Panc1 (cell line): ENCODE measurements around the gene CNTNAP4. TPM values are rescaled to one million over a fixed set of nuclear protein-coding genes. Genes with fewer than 3 reads are reported as not detected.

Experiments used
- ATAC-seq: fragments of 200-7000 bp; cut with Tn5 transposase; 2 replicates; pipeline ENCODE4 v1.9.1; 2020; ENCODE audit warnings: mild to moderate bottlenecking, moderate library complexity
- BruUV-seq: library from RNA; stranded (reverse); fragments of 400-500 nt; replicated peaks from 2 replicates; lab custom pipeline; 2021; lab: Mats Ljungman, UMichigan
- CTCF ChIA-PET: fragments of 300-600 bp; sonication (Branson Sonifier 250); formaldehyde crosslinking; loops from one replicate; lab custom pipeline; 2022; ENCODE audit warnings: antibody characterized with exemption; lab: Charles Lee
- POLR2A ChIA-PET: fragments of 300-600 bp; sonication (Branson Sonifier 250); formaldehyde crosslinking; loops from one replicate; lab custom pipeline; 2022; ENCODE audit warnings: antibody characterized with exemption; lab: Charles Lee
- DNase-seq: peaks from one replicate; pipeline ENCODE4 v3.0.0-alpha.2; 2010; ENCODE audit warnings: low read depth, low spot score
- H3K27ac ChIP-seq: 2 replicates; pipeline ENCODE4 v1.5.1; 2011; ENCODE audit warnings: mild to moderate bottlenecking, low read length, inconsistent platforms
- H3K27me3 ChIP-seq: fragments of 200-500 bp; sonication (Bioruptor generic); 2 replicates; pipeline ENCODE4 v1.6.0; 2014; ENCODE audit warnings: low read length, inconsistent platforms; ENCODE audit not compliant: control insufficient read depth, insufficient read depth
- H3K36me3 ChIP-seq: fragments of 200-500 bp; sonication (Bioruptor generic); 2 replicates; pipeline ENCODE4 v1.5.1; 2014; ENCODE audit warnings: inconsistent platforms, mild to moderate bottlenecking, low read length, moderate library complexity; ENCODE audit not compliant: control insufficient read depth, insufficient read depth
- H3K4me1 ChIP-seq: 2 replicates; pipeline ENCODE4 v1.5.1; 2011; ENCODE audit warnings: inconsistent platforms, mild to moderate bottlenecking, low read length, moderate library complexity; ENCODE audit not compliant: control insufficient read depth, insufficient read depth
- H3K4me3 ChIP-seq, 2 experiments: 2 replicates each; pipeline ENCODE4 v1.5.1; 2011 to 2012; ENCODE audit warnings: low read depth in 2 of 2, low read length in 2 of 2, mild to moderate bottlenecking in 2 of 2, inconsistent platforms in 1 of 2, moderate library complexity in 1 of 2
- H3K9me3 ChIP-seq: fragments of 200-500 bp; sonication (Bioruptor generic); 2 replicates; pipeline ENCODE4 v1.5.1; 2014; ENCODE audit warnings: low read depth, mild to moderate bottlenecking, inconsistent platforms, low read length, moderate library complexity; ENCODE audit not compliant: control insufficient read depth, insufficient read depth
- CTCF ChIP-seq: fragments of 450-650 bp; IDR thresholded peaks from 2 replicates; pipeline ENCODE4 v1.5.1; 2017; ENCODE audit warnings: mild to moderate bottlenecking
- POLR2AphosphoS5 ChIP-seq: IDR thresholded peaks from 2 replicates; pipeline ENCODE4 v1.6.1; 2012; ENCODE audit warnings: mild to moderate bottlenecking, low read depth, low read length, moderate library complexity
- REST ChIP-seq, 2 experiments: IDR thresholded peaks; 2 replicates each; pipeline ENCODE4 v1.6.1; 2011 to 2012; ENCODE audit warnings: low read depth in 2 of 2, control low read depth in 1 of 2, low read length in 1 of 2, mild to moderate bottlenecking in 1 of 2, moderate library complexity in 1 of 2; ENCODE audit not compliant: insufficient read depth in 1 of 2
- SIN3A ChIP-seq: IDR thresholded peaks from 2 replicates; pipeline ENCODE4 v1.6.1; 2012; ENCODE audit warnings: low read depth, mild to moderate bottlenecking, low read length, moderate library complexity, borderline replicate concordance; ENCODE audit not compliant: insufficient read depth
- TCF7L2 ChIP-seq: IDR thresholded peaks from 2 replicates; pipeline ENCODE4 v1.6.1; 2011; ENCODE audit warnings: mild to moderate bottlenecking, low read depth, low read length, inconsistent platforms
- in situ Hi-C: cut with HindIII; loops from 2 replicates; pipeline ENCODE4 v1.10.0; 2016; ENCODE audit warnings: low sequenced_read_pairs, low pct_unique_long_range_greater_than_20kb
- intact Hi-C: fragments of 100-400 bp; cut with micrococcal nuclease; formaldehyde crosslinking; loops from one replicate; pipeline ENCODE4 v1.10.0; 2022; ENCODE audit not compliant: unreplicated experiment
- total RNA-seq: library from RNA; stranded (reverse); gene quantifications from one replicate; pipeline ENCODE4 v1.2.1, GENCODE V29; 2021; ENCODE audit not compliant: unreplicated experiment

Gene CNTNAP4
- total RNA-seq, 1 experiment from 2014 or later: not detected

DNA sequence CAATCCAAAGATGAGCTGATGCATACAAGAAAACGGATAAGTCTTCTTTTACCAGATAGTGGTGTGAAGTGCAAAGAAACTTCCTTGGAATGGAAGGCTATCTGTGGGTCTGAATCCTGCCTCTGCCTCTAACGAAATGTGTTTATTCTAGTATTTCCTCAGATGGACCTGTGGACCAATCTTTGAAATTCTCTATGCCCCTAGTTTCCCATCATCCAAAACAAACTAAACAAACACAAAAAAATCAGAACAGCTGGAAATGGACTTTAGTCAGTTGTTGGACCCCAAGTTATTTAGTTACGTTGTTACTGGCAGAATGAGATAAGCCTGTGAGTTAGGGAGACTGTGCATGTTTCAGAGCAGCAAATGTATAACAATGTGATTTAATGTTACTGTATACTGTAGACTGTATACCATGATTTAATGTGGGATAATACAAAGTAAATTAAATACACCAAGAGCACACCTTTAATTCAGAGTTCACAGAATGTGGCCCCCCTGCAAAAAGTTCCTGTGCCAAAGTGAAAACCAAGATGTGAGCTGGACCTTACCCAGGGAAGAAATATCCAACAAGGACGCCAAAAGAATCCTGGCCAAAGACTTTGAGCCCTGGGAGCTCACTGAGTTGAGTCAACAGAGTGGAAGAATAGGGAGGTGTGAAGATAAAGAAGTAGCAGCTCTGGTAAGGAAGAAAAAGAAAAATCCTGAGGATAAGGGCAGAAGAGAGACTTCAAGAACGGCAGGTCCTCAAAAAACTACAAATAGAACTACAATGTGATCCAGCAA is 255.2 kb downstream of the CNTNAP4 start:
- intact Hi-C loops: no loop called here
- ChIA-PET CTCF (no interaction called here), POLR2A (no interaction called here)
- ATAC-seq: no peak
- no peaks in the 10 kb centered on the region for H3K9me3 ChIP-seq
- no peak for DNase-seq
- no peak overlapping the region for H3K27ac ChIP-seq
- H3K27me3 ChIP-seq: no peaks in the 10 kb centered on the region
- H3K36me3 ChIP-seq: no peaks in the 10 kb centered on the region
- no peaks in the 10 kb centered on the region for H3K4me1 ChIP-seq
- TF ChIP-seq CTCF: no peak
- no peak for TF ChIP-seq REST (IDR thresholded peaks at IDR 0.05; ENCODE audit: insufficient read depth in 1 of 2, low read depth in 2 of 2, low read length in 1 of 2)
- no peak for TF ChIP-seq TCF7L2
- no peak for TF ChIP-seq POLR2AphosphoS5
- no peak for TF ChIP-seq SIN3A
- no TSS peak for BruUV-seq
- no peak overlapping the region for H3K4me3 ChIP-seq
- in situ Hi-C loops: no loop called here

GRCh38 chr16:76539609-76540008 is 262.4 kb downstream of the CNTNAP4 start:
- H3K27me3 ChIP-seq: no peaks in the 10 kb centered on the region
- TF ChIP-seq POLR2AphosphoS5: no peak
- no peak for ATAC-seq
- CTCF ChIA-PET: no interaction called here
- no peaks in the 10 kb centered on the region for H3K4me1 ChIP-seq
- H3K9me3 ChIP-seq: no peaks in the 10 kb centered on the region
- intact Hi-C loops: no loop called here
- DNase-seq: no peak
- BruUV-seq: no TSS peak
- H3K36me3 ChIP-seq: no peaks in the 10 kb centered on the region
- POLR2A ChIA-PET: no interaction called here
- no peak overlapping the region for H3K27ac ChIP-seq
- in situ Hi-C loops: no loop called here
- H3K4me3 ChIP-seq: no peak overlapping the region

- in situ Hi-C loops (no loop called here), intact Hi-C loops (no loop called here)
- ATAC-seq (no peak), DNase-seq (no peak)
- no TSS peak for BruUV-seq
- POLR2A ChIA-PET: no interaction called here
- H3K27me3 ChIP-seq: no peaks in the 10 kb centered on the region
- H3K9me3 ChIP-seq: no peaks in the 10 kb centered on the region
- H3K36me3 ChIP-seq: no peaks in the 10 kb centered on the region
- no peak overlapping the region for H3K27ac ChIP-seq
- H3K4me3 ChIP-seq: no peak overlapping the region
- TF ChIP-seq CTCF: no peak
- TF ChIP-seq SIN3A: no peak
- TF ChIP-seq REST (IDR thresholded peaks at IDR 0.05; ENCODE audit: insufficient read depth in 1 of 2, low read depth in 2 of 2, low read length in 1 of 2): no peak
- TF ChIP-seq POLR2AphosphoS5: no peak
- TF ChIP-seq TCF7L2: no peak
- H3K4me1 ChIP-seq: no peaks in the 10 kb centered on the region
- CTCF ChIA-PET: no interaction called here
Observed at GRCh38 chr16:76541070-76541469, 263.9 kb downstream of the CNTNAP4 start.
